ENCODE data around the gene PLAC1.

DNA sequence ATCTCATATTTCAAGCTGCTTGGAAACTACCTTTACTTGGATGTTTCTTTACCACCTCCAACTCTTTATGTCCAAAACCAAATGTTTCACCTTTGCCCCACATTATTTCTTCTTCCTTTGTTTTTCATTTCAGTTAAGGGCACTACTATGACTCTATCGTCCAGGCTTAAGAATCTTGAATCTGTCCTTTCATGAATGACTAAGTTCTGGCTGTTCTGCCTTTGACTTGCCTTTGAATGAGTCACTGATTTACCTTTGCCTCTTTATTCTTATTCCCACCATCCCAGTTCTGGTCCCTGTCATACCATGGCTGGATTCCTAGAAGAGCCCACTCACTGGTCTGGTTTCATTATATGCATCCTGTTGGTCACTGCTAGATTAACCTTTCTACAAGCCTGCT lies 30.6 kb upstream of the PLAC1 start:
- TF ChIP-seq, protein P1, sequence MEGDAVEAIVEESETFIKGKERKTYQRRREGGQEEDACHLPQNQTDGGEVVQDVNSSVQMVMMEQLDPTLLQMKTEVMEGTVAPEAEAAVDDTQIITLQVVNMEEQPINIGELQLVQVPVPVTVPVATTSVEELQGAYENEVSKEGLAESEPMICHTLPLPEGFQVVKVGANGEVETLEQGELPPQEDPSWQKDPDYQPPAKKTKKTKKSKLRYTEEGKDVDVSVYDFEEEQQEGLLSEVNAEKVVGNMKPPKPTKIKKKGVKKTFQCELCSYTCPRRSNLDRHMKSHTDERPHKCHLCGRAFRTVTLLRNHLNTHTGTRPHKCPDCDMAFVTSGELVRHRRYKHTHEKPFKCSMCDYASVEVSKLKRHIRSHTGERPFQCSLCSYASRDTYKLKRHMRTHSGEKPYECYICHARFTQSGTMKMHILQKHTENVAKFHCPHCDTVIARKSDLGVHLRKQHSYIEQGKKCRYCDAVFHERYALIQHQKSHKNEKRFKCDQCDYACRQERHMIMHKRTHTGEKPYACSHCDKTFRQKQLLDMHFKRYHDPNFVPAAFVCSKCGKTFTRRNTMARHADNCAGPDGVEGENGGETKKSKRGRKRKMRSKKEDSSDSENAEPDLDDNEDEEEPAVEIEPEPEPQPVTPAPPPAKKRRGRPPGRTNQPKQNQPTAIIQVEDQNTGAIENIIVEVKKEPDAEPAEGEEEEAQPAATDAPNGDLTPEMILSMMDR (IDR thresholded peaks at IDR 0.05): no peak
- no peak for TF ChIP-seq POLR2AphosphoS5 (IDR thresholded peaks at IDR 0.05)
- no peak for TF ChIP-seq EP300 (IDR thresholded peaks at IDR 0.05)
- TF ChIP-seq POLR2A (IDR thresholded peaks at IDR 0.05): no peak
